CD4-positive, alpha-beta T cell treated with Interferon alpha-2 for 1 hour (primary cell): ENCODE measurements around the gene RASSF4.

Experiments
- DNase-seq, 2 donors: peaks; one replicate each; pipeline ENCODE4 v3.0.0-alpha.2; 2020 to 2022

The RASSF4 gene

DNA sequence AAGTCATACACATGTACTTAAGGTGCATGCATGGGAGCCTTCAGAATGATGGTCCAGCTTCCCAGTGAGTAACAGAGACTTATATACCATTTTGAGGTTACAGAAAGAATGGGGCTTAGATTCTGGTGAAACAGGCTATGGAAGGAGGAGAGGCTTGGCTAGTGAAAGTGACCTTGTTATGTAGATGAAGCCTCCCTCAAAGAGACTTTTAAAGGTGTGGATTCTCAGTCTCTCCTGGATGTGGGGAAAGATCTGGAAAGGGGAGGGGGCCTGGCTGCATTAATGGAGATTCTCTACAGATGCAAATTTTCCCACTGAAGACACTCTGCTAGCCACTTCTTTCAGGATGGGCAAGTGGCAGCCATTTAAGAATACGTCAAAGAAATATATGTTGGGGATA, 5.5 kb downstream of the RASSF4 start:
- DNase-seq, result no peak

DNA sequence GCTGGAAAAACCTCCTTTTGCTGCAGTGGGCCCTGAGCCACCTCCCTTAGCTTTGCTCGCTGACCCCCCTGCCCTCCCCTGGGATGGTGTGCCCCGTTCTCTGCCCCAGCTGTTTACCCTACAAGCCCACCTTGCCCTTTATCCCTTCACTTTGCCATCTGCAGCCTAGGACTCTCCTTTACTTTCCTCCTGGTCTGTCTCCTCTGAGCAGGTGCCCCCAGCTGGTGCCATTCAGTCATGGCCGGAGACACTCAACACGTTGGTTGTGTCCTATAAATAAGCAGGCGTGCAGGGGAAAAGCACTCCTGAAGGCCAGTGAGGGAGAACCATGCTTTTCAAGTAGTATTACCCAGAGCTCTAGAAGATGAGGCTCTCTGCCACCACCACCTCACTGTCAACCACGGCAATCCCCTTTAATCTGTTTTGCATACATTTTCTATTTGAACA, 6.1 kb downstream of the RASSF4 start:
- DNase-seq, result no peak

DNA sequence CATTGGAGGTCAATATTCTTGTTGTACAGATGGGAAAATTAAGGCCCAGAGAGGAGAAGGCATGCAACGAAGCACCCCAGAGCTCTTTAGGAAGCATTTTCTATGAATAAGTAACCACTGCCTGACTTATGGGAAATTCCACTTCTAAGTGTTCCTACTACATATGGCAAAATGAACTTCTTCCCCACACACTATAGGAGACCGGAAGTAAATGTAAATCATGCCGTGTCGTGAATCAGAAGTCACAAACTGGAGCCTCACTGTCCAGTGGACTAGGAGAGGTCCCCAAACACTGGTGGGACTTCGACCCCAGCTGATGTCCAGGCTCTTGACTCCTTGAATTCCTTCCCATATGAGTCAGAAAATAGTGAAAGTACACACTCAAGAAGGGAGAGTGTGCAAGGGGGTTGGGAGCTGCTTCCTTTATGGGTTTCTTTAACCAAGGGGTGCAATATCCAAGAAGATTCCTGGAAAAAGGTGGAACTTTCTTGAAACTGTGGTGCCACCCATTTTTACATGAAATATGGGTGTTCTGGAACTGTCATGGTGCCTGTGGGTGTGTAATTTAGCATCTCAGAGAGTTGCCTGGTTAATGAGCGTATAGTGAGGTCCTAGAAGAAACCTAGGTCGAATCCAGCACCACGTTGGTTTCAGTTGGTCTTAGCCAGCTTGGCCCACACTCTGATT, 6.7 kb downstream of the RASSF4 start:
- DNase-seq, result no peak

DNA sequence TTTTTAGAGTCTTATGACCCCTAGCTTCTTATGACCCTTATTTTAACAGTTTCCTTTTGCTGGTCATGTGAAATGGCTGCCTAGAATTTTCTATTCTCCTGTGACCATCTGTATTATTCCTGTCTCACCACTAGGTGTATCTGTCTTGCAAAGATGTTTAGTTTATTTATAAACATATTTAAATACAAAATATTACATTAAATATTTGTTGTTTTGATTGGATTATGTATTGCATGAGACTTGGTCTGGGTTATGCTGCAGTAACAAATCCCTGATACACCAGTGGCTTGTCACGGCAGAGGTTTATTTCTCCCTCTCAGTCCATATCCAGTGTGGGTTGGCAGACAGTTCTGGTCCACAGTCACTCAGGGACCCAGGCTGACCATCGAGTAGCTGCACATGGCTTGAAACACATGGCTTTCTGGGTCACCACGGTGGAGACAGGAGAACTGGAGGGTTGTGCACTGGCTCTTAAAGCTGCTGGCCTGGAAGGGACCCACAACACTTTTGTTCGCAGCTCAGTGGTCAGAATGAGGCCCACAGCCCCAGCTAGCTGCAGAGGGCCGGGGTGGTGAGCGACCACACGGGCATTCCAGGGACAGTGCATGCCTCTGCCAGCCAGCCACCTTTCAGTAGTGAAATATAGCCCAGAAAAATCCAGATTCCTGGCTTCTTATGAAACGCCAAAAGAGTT, 7.4 kb downstream of the RASSF4 start:
- no peak for DNase-seq

DNA sequence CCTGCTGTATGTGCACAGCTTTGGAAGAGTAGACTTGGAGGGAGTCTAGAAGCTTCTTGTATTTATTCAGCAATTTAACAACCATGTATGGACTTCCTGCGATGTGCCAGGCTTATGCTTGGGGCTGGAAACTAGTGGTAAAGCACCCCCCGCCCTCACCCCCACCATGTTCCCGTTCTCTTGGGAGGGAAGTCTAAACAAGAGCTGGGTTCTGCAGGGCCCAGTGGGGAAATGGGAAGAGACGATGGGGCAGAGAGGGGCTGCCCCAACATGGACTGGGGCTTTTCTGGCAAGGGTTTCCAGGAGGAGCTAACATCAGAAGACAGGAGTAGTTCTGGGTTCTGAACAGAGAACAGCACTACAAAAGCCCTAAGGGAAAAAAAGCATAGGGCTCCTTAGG, 8.0 kb downstream of the RASSF4 start:
- no peak for DNase-seq

DNA sequence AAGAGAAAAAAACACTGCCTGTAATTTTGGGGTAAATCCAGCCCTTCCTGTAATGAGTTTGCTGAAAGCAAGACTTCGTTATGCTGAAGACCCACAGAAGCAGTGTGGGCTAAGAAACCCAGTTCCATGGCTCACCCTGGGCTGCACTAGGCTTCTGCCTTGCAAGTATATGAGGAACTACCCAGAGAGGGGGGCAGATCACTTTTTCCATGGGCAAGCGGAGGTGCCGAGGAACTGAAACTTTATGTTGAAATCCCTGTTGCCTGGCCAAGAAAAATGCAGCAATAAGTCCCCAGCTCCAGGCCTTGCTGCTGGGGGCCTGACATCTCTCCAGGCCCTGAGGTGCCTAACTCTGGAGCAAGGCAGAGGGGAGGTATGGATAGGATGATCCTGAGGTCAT, 8.5 kb downstream of the RASSF4 start:
- DNase-seq, result peak; percentile 24 to 60

DNA sequence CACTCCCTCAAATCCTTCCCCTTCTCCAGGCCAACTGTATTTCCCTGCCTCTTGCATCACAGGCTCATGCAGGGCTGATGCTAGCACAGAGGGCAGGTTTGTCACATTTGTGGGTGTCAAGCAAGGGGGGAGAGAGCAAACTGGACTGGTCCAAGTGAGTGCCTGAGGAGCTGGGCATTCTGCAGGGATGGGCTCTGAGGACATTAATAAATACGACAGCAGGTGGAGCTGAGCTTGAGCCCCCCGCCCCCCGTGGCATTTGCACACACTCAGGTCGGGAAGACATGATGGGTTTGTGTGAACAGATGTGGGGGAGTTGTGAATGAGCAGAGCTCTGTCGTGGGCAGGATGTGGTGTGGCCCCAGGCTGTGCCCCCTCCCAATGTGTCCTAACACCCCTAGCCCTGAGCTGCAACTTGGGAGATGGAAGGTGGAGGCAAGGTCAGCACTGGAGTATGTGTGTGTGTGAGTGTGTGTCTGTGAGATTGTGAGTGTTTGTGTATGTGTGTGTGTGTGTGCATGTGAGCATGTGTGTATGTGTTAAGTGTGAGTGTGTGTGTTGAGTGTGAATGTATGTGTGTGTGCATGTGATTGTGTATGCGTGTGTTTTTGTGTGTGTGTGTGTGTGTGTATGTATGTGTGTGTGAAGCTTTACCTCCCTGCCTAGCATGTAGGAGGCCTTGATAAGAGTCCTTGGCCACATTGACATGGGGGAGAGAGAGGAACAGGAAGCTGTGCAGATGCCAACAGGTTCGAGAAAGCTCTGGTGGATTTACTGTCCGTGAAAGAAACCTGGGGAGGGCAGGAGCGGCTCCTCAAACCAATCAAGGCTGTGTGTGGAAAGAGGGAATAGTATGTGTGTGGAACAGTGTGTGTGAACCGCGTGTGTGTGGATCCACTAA, 9.1 kb downstream of the RASSF4 start:
- peak in 1 of 2 donors; percentile 50 for DNase-seq

DNA sequence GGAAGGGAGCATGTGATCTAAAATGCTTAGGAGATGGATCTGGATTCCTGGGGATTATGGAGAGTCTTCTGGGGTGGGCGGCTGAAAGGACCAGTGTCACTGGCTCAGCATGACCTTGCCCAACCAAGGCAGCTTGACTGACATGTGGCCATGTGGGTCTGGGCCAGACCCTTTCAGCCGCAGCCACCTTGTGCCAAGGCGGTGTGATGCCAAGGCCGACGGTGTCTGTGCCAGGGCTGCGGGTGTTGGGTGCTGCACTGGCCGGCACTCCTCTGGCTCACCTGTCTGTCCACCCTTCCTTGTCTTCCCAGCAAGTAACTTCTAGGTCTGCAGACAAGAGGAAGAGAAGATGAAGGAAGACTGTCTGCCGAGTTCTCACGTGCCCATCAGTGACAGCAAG, 10.3 kb downstream of the RASSF4 start:
- DNase-seq, result no peak

DNA sequence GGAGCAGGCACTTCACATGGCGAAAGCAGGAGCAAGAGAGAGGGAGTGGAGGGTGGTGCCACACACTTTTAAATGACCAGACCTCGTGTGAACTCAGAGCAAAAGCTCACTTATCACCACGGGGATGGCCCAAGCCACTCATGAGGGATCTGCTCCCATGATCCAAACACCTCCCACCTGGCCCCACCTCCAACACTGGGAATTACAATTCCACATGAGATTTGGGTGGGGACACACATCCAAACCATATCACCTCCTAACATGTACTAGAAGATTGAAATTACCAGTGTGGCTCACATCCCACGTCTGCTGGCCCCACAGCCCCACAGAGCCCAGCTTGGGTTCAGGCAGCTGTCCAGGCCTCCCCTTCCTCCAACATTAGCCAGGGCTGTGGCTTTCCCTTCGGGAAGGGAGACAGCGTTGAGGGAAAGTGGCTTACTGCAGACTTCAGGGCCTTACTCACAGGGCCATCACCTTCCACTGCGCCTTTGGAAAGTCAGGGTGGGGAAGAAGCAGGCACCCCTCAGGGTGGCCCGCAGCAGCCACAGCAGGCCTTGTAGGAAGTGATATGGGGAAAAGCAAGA, 11.3 kb downstream of the RASSF4 start:
- DNase-seq, result no peak

DNA sequence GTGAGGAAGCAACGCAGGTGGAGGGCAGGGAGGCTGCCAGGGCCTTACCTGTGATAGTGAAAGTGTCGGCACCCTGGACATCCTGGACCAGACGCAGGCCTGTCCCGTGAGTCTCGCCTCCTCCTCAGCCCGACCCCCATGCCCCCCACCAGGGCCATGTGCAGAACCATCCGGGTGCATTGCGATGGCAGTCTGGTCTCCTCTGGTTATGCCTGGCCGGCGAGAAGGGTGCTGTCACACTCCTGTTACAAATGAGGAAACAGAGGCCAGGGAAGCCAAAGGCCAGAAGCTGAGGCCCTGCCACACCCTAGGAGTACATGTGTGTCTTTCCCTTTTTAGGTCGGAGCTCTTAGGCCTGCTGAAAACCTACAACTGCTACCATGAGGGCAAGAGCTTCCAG, 11.8 kb downstream of the RASSF4 start:
- DNase-seq, result no peak

DNA sequence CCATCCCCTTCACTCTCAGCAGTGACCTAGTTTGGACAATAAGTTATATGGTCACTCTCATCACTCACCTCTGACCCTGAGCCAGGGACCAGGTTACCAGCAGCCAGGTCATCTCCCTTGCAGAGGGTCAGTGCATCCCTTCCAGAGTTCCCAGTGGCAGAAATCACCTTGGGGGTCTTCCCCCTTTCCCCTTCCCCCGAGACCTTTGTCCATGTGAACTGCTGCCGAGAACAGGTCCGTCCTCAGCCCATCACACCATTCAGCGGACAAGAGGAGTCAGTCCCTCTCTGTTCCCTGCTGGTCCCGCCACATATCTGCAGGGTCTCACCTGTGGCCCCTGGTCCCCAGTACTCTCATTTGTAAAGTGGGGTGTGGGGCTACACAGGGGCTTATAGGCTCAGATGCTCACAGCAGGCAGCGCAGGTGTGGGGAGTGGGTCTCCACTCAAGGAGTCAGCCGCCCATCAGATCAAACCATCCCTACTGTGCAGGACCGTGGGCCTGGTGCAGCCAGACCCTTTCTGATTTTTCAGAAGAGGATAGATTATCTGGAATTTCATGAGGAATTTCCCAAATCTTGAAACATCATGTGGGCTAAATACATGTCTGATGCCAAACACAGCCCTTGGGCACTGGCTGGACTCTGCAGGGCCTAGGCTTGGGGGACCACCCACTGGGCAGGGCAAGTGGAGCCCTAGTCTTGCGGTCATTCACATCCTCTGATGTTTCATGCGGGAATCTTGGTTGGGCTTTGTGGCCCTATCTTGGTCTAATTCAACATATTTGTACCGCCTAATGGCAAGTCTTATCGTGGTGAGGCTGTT, 12.5 kb downstream of the RASSF4 start:
- no peak for DNase-seq

DNA sequence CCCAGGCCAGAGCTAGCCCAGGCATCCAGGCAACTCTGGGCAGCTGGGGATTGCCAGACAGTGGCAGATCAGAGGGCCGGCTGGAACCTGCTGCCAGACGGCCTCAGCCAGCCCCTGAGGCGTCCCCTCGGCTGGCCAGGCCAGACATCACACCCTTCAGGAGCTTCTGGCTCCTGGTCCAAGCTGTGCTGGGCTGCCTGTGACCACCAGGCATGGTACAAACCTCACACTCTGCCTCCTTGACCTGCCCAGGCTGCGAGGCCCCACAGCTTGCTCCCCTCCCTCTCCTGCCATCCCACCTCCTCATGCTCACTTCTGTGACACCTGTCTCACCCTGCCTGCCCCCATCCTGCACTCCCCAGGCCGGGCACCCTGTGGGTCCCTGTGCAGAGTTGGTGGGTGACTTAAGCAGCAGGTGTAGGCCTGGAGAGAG, 13.3 kb downstream of the RASSF4 start:
- no peak for DNase-seq

DNA sequence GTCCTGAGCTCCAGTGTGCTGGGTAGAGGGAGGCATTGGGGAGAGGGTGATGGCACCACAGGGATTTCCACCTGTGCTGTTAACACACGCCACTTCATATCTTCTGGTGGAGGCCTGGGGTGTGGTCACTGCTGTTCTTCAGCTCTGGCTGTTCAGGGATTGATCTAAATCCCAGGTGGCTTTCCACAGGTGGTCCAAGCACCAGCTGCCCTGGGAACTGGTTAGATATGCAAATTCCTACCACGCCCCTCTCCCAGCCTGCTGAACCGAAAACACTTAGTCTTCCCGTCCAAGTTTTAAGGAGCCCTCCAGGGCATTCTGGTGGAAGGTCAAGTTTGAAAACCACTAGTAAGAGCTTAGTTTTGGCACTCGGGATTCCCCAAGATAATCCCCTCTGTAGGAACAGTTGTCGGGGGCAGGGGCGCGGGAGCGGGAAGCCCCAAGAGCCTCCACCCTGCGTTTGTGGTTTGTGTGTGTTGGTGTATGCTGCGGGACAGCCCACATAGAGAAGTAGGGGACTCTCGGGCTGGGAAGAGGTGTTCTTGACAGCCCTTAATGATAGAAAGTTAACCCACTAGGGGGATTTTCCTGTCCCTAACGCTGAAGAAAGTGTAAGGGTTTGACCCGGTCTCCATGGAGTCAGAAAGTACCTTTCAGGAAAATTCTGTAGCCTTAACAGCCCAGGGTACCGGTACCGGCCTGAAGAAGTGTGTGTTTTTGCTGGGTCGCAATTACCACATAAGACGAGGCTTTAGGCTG, 13.9 kb downstream of the RASSF4 start:
- no peak for DNase-seq

DNA sequence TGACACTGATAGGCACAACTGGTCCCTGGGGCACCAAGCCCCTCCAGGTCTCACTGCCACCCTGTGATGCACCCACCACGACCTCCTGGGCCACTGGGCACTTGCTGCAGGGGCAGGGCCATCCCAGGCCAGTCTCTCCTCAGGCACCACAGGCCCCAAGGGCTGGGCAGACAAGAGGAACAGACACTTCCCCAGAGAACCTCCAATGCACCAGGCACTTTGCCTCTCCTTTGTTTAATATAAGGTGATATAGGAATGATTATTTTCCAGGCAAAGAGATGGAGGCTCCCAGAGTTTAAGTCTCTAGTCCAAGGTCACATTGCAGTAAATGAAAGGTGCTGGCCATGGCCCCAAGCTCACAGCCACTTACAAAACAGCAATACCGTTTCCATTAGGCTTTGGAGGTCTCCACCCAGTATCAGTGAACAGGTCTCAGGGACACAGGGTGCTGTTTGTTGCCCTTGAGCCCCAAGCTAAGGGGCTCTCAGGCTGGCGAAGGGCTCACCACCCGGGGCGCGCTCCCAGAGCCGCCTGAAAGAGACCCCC, 14.6 kb downstream of the RASSF4 start:
- DNase-seq, result no peak

DNA sequence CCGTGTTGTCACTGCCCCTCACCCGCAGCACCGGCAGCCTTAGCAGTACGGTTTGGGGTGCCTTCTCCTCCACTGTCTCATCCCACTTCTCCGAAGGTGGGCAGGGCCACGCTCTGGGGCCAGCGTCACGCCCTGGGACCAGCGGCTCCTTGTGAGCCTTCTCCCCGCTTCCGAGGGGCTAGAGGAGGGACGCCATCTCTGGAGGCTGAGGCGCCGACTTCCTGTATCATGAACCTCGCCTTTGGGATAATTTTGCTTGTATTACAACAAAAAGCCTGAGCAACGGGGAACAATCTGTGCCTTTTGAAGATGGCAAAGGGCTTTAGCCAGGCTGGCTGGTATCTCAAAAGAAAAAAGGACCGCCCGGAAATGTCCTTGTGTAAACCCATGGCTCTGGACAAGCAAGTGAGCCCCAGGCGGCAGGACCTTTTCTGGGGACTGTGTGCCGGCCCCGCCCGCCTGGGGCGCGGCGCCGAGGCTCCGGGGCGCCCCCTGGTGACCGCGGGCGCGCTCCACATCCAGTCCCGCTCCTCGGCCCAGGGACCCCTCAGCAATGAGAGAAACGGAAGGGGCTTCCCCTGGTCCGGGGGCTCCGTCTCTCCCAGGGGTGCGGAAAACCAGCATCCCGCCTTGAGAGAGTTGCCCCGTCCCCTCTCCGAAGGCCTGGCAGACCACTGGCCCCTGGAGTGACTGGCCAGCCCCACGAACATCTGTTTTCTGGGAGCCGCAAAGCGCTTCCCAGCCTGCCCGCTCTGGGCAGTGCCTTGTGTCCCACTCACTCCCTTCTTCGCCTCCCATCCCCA, 15.2 kb downstream of the RASSF4 start:
- peak; percentile 54 to 71 for DNase-seq

DNA sequence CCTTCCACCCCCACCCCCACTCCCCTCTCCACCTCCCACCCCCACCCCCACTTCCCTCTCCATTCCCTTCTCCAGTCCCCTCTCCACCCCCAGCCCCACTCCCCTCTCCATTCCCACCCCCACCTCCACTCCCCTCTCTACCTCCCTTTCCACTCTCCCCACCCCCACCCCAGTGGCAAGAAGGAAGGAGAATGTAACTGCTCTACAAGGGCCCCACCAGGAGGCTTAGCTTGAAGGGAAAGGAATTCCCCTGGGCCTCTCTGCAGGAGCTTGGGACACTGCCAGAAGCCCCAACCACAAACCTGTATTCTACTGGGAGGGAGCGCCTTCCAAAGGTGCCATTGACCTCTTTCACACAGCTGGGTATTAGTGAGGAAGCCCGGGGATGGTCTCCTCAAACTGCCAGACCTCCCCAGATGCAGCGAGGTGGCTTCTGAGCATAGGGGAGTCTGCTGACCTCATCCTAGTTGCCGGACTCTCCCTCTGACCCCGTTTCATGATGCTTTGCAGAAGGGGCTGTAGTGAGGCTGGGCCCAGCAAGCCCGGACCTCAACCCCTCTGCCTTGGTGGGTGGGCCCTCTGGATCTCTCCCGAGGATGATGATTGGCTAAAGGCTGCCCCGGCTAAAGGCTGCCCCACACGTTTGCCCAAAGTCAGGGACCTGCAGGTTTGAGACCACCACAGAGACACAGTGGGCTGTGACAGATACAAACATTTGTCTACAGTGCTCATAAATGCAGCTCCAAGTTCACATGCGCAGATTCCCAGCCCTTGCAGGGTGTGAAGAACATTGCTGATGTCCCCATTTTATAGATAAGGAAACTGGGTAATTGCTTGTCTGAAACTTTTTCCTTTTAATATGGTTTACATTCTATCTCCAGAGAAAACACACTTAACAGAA, 16.1 kb downstream of the RASSF4 start:
- no peak for DNase-seq

DNA sequence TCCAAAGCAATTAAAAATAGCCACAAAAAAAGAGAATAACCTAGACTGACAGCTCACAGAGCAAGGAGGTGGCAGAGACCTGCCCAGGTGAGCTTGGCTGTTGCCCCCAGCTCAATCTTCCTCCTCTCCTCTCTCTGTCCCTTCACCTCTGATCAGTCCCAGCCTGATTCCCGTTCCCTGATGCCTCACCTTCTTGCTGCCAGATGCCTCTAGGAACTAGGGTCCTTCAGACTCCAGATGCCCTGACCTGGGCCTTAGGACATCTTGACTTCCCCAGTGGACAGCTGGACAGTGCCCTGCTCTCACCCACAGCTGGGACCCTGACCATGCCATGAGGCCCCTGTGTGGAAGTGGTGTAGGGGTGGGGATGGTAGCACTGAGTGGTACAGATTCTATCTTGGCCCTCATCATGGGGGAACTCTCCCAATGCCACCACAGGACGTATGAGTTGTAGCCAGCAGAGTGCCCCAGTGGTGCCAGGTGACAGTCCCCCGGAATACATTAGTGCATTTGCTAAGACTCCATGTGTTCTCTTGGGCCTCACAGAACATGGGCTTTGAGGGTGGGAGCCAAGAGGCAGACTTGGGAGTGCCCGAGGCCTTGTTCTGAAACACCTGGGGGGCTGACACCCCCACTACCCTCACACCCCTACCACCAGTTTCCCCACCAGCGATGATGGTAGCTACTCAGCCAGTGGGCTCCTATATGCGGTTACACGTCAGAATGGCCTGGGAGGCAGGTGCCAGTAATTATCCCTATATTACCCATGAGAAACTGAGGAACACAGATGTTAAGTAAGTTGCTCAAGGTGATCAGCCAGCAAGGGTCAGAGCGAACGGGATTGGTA, 17.0 kb downstream of the RASSF4 start:
- DNase-seq, result no peak
